IPS DF 4.7 (cell line): ENCODE data around the gene GANC.
A peak's percentile ranks its signal among the peaks of the same experiment; 100 is the strongest.

Source experiments
- DNase-seq: peaks from one replicate; pipeline ENCODE4 v3.0.0-alpha.2; 2013; ENCODE audit warnings: low spot score; ENCODE audit errors: extremely low read depth

The GANC gene

DNA sequence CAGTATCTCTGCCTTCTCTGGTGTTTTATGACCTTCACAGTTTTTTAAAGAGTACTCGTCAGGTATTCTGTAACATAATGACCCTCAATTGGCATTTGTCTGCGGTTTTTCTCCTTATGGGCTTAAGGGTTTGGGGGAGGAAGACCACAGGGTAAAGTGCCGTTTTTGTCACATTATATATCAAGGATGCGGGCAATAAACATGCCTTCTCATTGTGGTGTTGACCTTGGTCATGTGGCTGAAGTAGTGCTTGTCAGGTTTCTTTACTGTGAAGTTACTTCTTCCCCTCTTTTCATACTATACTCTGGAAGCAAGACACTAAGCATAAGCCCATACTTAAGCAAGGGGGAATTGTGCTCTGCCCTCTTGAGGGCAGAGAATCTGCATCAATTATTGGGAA is 102.9 kb downstream of the GANC start:
- no peak for DNase-seq

DNA sequence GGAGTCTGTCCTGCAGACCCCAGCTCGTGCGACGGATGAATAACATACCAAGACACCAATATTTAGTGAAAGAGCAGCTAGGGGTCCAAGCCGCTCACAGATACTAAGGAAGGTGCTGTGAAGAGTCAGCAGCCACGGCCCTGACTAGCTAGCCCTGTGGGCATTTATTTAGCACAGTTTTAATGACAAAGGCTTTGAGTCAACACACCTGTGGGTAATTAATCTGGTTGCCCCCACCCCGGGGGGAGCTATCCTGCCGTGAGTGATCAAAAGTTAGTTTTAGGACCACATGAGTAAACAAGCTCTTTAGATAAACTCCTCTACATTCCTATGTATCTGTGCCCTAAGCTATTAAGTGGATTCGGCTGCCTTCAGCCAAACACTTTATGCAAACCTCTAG is 105.0 kb downstream of the GANC start:
- DNase-seq: no peak

DNA sequence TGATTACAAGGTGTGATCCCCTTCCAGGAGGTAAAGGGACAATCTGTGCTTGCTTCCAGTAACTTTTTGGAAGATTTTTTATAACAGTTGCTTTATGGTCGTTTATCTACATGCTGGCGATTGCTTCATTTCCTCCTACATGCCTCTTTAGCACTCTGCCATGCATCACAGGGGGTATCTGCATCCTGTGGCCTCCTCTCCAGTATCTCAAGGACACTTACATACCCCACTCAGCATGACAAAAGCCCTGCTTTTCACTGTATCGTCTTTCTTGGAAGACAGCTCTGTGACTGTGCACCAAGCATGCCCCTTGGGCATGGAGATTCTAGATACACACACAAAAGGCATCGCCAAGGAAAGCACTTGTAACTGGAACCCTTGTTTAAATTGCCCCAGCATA is 111.6 kb downstream of the GANC start:
- DNase-seq: no peak

DNA sequence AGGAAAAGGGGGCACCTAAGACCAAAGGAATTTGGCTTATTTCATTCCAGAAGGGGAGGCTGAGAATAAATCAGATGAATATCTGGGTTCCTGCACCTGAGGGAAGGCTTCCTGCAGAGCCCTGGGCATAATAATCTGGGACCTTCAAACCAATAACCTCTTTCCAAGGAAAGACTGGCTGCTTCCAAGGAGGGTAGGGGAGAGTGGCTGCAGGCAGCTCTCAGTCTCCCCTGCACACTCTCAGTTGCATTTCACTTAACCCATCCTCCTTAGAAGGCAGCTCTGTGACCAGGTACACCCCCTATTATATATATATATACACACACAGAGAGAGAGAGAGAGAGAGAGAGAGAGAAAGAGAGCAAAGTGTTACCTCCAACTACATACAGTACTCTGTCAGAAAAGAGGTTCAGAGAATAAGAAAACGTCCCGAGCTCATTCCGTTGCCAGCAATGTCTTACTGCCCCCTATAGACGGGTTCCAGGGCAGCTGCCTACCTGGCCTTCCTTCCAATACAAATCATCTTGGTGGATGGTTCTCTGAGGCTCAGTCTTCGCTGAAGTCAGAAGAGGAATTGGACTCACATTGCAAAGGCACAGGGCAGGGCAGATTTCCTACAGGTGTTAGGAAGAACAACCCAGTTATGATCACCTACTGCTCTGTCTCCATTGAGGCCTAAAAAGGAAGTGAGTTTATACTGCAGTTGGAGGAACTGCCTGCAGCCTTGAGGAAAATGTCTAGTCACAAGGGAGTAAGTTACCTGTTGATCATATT is 112.4 kb downstream of the GANC start:
- DNase-seq: peak; percentile 60

DNA sequence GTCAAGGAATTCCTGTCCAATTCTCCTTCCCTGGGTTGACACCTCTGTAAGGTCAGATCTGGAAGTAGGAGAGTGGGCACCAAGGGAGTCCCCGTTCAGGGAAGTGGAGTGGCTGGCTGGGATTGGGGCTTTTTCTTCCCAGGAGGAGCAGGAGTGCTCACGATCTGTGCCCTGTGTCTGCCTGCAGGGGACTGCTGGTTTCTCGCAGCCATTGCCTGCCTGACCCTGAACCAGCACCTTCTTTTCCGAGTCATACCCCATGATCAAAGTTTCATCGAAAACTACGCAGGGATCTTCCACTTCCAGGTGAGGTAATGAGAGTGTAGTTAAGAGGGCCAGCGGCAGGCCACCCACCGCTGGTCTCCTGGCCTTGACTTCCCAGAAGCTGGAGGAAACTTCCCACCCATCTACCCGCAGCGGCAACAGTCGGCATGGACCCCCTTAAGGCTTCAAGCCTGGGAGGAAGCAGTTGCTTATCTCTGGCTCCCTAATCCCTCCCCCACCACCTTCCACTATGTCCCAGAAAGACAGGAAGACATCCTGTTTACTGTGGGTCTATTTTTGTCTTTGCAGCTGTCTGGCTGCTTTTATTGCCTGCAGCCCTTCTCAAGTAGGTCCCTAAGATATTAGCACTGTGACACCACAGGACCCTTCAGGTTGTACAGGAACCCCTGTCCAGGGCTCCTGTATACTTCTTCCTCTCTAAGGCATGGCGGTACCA is 113.1 kb downstream of the GANC start:
- no peak for DNase-seq

DNA sequence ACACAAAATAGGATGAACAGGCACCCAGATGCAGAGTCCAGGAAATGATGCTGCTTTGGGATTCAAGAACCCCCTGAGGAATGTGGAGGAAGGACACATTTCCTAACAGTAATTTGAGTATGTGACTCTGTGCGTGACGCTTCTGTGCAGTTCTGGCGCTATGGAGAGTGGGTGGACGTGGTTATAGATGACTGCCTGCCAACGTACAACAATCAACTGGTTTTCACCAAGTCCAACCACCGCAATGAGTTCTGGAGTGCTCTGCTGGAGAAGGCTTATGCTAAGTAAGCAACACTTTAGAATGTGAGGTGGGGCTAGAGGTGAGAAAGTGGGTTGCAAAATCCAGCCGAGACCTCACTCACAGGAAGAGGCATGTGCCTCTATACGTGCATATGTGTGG is 114.6 kb downstream of the GANC start:
- no peak for DNase-seq

DNA sequence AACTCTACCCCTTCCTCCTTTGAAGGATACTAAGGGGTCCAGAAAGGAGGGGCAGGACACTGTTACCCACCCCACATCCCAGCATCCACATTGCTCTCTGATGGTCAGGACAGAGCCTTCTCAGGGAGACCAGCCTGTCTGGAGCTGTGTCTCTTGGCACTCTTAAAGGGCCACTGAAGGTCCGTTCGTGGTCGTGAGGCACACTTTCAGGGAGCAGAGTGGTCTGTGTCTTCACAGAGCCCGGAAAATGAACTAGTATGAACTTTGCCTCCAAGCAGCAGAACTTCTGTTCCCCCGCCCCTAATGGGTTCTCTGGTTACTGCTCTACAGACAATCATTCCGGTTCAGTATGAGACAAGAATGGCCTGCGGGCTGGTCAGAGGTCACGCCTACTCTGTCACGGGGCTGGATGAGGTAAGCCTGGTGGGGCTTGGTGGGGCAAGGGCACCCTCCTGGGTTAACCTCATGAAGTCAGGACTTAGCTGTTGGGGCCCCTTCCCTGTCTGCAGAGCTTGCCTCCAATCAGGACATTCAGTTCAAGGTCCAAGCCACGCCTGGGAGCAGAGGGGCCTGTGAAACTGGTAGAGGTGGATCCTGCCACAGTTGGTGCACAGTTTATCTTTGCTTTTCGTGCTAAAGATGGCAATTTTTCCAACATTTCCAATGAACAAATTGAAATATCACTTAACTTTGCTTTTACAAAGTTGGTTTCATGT is 119.5 kb downstream of the GANC start:
- no peak for DNase-seq

DNA sequence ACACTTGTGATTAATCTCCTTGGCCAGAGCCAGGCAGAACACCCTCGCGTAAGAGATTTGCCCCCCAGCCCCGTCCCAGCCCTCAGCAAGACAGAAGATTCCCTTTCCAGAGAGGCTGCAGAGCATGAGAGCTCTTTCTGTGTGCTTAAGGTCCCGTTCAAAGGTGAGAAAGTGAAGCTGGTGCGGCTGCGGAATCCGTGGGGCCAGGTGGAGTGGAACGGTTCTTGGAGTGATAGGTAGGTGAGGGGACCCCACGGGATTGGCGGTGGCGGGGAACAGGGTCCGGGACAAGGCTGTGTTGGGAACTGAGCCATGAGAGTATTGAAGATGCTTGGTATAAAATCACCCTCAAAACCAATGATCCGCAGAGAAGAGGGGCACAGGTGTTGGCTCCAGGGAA is 121.1 kb downstream of the GANC start:
- DNase-seq: no peak

DNA sequence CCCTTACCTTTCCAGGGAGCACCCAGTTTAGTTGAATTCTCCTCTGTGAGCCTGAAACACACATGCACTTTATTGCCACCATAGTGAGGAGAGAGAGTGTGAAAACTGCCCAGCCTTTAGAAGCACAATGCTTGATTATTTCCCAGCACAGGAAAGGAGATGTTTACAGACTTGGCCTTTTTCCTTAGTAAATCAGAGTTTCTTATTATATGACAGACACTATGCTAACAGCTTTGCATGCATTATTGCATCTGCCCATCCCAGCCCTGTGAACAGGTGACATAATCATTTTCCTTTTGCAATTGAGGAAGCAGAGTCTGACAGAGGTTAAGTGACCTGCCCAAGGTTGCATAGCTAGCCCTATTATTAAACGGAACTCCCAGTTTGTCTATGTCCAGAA is 122.8 kb downstream of the GANC start:
- no peak for DNase-seq

DNA sequence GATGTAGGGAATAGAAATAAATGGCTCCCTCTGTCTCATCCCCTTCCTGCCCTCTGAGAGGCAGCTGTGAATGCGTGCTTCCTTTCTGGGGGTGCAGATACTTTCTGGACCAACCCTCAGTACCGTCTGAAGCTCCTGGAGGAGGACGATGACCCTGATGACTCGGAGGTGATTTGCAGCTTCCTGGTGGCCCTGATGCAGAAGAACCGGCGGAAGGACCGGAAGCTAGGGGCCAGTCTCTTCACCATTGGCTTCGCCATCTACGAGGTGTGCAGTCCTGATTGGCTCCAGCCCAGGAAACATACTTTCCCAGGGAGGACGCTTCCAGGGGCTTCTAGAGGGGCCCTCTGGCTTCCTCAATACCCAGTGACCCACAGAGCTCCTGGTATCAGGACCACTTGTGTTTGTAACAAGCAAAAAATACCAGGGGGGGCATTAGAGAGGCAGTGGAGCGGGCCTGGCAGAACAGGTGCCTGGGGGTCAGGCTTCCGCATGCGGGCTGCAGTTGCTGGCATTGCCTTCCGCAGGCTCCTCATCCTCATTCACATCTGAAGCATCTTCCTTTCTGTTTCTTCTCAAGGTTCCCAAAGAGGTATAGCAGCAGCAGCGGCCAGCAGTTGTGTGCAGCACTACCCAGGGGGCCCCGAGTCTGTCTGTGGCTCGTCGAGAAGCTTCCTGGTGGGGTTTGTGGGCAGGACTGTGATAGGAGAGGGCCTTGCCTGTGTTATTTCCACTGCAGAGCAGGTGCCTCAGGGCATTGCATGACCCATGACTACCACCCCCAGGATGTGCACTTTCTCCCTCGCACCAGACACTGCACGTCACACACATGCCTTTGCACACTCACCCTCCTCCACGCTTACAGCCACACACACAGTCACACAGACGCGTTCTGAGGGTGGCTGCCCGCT is 128.8 kb downstream of the GANC start:
- no peak for DNase-seq

DNA sequence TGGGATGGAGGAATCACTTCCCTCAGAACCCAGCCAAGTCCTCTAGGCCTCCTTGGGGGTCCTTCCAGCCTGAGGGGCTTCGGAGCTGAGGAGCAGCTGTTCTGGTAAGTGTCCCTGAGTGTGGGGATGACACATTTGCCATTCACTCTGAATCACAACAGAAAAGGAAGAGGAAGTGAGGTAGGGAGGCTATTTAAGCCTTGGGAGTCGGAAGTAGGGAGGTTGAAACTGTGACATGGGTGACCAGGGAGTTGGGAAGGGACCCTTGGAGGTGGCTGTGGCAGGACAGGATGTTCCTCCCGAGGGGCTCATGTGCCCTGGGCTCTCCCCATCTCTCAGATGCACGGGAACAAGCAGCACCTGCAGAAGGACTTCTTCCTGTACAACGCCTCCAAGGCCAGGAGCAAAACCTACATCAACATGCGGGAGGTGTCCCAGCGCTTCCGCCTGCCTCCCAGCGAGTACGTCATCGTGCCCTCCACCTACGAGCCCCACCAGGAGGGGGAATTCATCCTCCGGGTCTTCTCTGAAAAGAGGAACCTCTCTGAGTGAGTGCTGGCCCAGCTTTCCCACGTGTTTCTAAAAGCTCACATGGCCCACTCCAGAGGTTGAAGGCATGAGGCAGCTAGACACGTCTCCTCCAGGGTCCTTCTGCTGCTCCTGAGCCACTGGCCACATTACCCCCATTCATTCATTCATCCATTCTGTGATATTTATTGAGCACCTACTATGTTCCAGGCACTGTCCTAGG is 129.6 kb downstream of the GANC start:
- no peak for DNase-seq

DNA sequence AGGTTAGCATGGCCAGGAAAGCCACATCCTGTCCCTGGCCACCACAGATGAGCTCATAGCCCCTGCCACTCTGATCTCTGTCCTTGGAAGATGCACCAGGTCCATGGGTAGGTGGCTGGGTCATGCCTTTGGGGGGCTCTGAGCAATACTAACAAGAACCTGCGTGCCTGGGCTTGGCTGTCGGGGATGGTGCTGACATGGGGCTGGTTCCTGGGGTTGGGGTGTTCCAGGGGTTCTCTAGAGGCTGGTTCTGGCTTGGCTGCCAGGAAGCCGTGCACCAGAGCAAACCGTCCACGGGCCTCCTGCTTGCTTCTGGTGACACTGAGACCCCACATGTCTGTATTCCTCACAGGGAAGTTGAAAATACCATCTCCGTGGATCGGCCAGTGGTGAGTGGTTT is 130.4 kb downstream of the GANC start:
- DNase-seq: no peak

DNA sequence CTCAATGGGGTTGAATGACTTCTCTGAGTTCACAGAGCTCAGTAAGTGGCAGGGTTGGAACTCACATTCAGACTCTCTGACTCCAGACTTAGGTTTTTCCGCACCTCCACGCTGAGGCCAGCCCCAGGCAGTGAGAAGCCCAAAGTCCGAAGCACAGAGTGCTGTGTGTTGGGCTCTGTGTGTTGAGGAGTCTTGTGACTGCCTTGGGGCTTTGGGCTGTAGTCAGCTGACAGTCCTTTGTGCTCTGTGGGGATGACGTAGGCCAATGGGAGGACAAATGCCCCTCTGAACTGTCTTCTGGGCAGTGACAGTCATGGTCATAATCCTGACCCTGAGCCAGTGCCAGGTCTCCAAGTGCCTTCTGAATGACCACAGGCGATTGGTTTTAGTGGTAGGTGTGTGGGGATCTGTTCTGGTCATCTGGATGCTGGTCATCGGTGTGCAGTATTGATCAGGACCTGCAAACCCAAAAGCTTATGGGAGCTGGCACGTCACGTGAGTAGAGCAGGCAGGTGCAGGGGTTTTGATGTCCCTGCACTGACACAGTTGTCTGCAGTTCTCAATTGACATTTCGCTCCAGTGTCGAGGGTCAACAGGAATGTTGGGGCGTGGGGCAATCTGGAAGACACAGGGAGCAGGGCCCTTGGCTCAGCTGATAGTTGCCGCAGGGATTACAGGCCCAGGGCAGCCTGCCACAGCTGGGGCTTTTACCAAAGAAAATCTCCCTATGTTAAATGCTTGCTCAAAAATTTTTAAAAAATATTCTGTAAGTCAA is 131.6 kb downstream of the GANC start:
- no peak for DNase-seq

DNA sequence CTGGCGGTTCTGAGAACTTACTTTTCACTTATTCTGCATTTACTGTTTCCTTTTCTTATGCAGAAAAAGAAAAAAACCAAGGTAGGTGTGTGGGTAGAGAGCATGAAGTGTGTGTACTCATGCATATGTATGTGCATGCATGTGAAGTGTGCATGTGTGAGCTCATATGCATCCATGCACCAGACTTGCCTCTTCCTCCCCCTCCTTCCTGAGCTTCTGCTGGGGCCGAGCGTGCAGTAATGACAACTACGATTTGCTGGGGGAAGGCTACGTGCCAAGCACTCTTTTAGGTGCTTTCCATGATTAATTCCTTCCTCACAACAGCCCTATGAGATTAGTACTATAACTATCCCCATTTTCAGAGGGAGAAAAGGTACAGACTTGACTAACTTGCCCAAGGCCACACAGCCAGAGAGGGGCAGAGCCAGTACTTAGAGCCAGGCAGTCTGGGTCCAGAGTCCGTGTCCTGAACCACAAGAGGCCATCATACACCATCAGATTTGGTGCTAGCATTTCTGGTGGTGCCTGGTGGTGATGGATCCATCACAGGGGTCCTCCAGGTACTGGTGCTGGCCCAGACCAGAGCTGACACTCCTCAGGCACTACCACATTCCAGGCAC is 133.0 kb downstream of the GANC start:
- no peak for DNase-seq
